HEK293T (cell line): Measurements from ENCODE around the gene CACNA1C.

Experiments used
- ARNT ChIP-seq: fragments of 450-650 bp; IDR thresholded peaks from 2 replicates; pipeline ENCODE4 v1.6.1; 2017; ENCODE audit warnings: mild to moderate bottlenecking
- BHLHE40 ChIP-seq: fragments of 450-650 bp; IDR thresholded peaks from 2 replicates; pipeline ENCODE4 v1.6.1; 2016; ENCODE audit warnings: mild to moderate bottlenecking, moderate library complexity, borderline replicate concordance
- FOXA1 ChIP-seq: fragments of 450-650 bp; IDR thresholded peaks from 2 replicates; pipeline ENCODE4 v1.6.1; 2016; ENCODE audit warnings: mild to moderate bottlenecking
- FOXM1 ChIP-seq: fragments of 450-650 bp; IDR thresholded peaks from 2 replicates; pipeline ENCODE4 v1.6.1; 2017; ENCODE audit warnings: mild to moderate bottlenecking, borderline replicate concordance
- HDGF ChIP-seq: fragments of 450-650 bp; IDR thresholded peaks from 2 replicates; pipeline ENCODE4 v1.6.1; 2017; ENCODE audit warnings: antibody characterized with exemption, borderline replicate concordance
- L3MBTL2 ChIP-seq: fragments of 450-650 bp; conservative IDR thresholded peaks from 2 replicates; pipeline ENCODE4 v1.6.1; 2016; ENCODE audit warnings: mild to moderate bottlenecking
- PKNOX1 ChIP-seq: fragments of 450-650 bp; IDR thresholded peaks from 2 replicates; pipeline ENCODE4 v1.6.1; 2016
- SP1 ChIP-seq: fragments of 450-650 bp; IDR thresholded peaks from 2 replicates; pipeline ENCODE4 v1.6.1; 2017
- SUZ12 ChIP-seq: fragments of 450-650 bp; IDR thresholded peaks from 2 replicates; pipeline ENCODE4 v1.6.1; 2016; ENCODE audit warnings: mild to moderate bottlenecking
- TARDBP ChIP-seq: fragments of 450-650 bp; IDR thresholded peaks from 2 replicates; pipeline ENCODE4 v1.6.1; 2016
- ZNF384 ChIP-seq: fragments of 450-650 bp; IDR thresholded peaks from 2 replicates; pipeline ENCODE4 v1.6.1; 2016

GRCh38 chr12:2171672-2172426 is 119.1 kb downstream of the CACNA1C start:
- no peak for TF ChIP-seq FOXA1
- TF ChIP-seq PKNOX1 = no peak
- TF ChIP-seq HDGF = no peak
- TF ChIP-seq SP1 = no peak
- TF ChIP-seq ZNF384 = no peak
- no peak for TF ChIP-seq TARDBP
- no peak for TF ChIP-seq L3MBTL2
- TF ChIP-seq ARNT = no peak
- TF ChIP-seq FOXM1 = no peak
- no peak for TF ChIP-seq SUZ12
- TF ChIP-seq BHLHE40 = no peak
